DMS 273 treated with DMSO at 0.1 percent for 48 hours (cell line): ENCODE measurements around the gene SYK.

ENCODE experiments used
- DNase-seq: peaks from one replicate; lab custom pipeline; 2025; lab: John Stamatoyannopoulos, UW

SYK gene

GRCh38 chr9:90851444-90851843, 49.8 kb downstream of the SYK start:
- DNase-seq: no peak

DNA sequence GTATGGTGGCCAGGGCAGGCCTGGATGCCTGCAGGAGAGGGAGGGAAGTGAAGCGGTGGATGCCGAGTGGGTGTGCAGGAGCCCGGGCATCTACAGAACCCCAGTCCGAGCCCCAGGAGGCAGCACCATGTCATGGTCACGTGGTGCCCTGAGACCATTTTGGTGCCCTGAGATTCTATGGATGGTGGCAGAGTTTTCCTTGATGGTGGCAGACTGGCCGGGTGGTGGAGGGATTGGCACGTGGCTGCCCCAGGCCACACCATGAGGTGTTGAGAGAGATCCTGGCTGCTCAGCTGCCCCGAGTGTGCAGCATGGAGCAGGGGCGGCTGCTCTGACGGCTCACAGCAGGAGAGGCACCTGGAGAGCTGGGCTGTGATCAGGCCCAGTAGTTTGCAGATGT, 52.3 kb downstream of the SYK start:
- DNase-seq: no peak

- no peak for DNase-seq
These were observed 53.1 kb downstream of the SYK start for GRCh38 chr9:90854637-90855175.

DNA sequence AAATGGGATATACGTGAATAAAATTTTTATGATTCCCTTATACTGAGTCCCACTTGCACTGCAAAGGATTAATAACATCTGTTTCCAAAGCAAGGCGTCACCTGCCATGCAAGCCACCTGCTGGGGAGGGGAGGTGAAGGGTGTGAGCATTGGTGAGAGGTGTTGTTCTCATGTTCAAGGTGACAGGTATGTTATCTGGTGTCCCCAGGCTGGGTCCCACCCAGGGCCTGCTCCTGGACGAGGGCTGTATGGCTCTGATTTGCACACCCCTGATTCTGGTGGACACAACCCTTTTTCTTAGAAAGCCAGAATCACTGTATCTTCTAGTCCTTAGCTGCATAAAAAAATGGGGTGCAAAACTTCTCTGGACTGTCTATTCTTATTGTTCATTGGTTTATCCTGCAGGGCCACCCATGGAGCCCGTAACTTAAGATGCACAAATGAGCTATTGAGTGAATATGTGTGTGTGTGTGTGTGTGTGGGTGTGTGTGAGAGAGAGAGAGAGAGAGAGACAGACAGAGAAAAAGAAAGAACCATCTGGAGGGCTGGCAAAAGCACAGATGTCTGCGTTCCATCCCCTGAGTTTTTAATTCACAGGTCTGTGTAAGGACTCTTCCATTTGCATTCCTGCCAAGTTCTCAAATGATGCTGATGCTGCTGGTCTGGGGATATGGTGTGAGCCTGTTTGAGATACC, 53.7 kb downstream of the SYK start:
- DNase-seq: peak; percentile 32

DNA sequence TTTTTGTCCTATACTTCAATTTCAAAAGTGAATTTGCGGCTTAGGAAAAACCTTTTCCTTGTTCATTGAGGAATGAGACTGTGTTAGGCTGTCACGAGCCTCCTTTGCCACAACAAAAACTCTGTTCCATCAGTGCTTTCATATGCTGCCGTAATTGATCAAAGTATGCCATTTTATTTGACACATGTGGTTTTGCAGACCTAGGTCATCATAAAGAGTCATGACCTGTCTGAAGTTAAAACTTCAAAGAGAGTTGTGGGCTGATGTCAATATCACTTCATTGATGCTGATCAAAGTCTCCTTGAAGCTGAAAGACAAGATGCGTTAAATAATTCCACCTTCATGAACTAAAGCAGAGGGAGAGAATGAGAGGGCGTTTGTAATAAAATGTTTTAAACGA, 55.5 kb downstream of the SYK start:
- DNase-seq: no peak

DNA sequence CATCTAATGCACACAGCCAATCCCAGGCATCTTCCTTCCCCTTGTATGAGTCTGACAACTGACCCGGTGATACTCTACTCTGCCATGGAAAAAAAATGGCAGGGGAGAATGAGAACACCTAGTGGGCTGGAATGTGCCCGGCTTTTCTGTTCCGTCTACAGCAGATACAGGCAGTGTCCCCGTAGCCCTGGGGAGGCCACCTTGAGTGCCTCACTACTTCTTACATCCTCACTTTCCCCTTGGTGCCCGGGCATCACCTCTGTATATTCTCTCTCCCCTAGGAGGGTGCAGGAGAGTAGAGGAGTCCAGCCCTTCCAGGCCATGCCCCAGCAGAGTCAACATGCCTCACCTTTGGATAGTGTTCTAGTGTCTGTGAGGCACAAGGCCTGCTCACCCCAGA, 56.2 kb downstream of the SYK start:
- no peak for DNase-seq

- DNase-seq: no peak
These were observed 56.9 kb downstream of the SYK start for GRCh38 chr9:90858457-90858901.

GRCh38 chr9:90860382-90860781, 58.8 kb downstream of the SYK start:
- no peak for DNase-seq

DNA sequence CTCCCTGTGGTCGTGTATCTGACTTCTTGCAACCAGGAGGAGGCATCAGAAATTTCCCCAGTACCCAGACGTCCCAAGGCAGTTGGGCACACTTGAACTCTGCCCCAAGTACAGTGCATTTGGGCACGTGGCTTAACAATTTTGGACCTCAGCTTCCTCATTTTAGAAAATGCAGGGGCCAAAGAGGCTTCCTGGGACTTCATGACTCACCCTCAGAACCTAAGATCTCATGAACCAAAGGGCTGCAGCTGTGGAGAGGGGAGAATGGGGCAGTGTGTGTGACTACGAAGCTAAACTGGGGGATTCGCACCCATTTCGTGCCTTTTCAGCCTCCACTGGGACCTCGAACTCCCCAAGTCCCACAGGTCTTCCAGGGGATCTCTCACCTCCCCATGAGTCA, 59.2 kb downstream of the SYK start:
- DNase-seq: no peak

- no peak for DNase-seq
These were observed 59.8 kb downstream of the SYK start for GRCh38 chr9:90861380-90861779.

- no peak for DNase-seq
These were observed 60.5 kb downstream of the SYK start for GRCh38 chr9:90861826-90862740.

GRCh38 chr9:90864779-90865178, 63.2 kb downstream of the SYK start:
- DNase-seq: no peak

DNA sequence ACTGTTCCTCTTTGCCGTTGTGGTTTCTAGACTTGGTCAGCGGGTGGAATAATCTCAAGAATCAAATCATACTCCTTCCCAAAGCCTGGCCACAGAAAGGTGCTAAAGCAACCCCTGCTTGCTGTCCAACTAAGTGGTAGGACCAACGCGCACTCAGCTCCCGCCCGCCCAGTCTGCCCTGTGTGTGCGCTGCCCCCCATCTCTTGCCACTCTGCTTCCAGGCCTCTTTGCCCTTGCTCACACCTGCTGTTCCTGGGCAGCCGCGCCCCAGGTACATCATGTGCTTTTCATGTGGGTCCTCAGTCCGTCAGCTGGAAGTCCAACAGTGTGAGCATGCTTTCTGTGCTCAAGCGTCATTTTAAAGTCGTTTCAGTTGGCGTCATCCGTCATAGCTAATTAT, 65.5 kb downstream of the SYK start:
- DNase-seq: no peak

DNA sequence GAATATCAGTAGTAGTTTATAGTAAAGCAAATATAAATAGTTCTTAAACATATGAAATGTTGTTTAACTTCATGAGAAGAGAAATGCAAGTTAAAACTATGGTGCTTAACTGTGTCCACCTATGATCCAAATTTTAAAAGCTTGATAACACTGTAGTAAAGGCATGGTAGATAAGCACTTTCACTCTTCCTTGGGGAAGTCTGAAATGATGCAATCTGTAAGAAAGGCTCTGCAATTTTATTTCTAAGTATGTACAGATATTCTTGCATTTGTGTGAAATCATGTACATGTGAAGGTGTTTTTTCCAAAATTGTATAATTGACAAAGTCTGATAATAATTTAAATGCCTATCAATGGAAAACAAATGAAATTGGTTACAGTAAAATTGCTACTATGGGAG, 66.9 kb downstream of the SYK start:
- DNase-seq: no peak

- no peak for DNase-seq
These were observed 67.7 kb downstream of the SYK start for GRCh38 chr9:90869361-90869760.

GRCh38 chr9:90870621-90871326, 69.2 kb downstream of the SYK start:
- DNase-seq: no peak

DNA sequence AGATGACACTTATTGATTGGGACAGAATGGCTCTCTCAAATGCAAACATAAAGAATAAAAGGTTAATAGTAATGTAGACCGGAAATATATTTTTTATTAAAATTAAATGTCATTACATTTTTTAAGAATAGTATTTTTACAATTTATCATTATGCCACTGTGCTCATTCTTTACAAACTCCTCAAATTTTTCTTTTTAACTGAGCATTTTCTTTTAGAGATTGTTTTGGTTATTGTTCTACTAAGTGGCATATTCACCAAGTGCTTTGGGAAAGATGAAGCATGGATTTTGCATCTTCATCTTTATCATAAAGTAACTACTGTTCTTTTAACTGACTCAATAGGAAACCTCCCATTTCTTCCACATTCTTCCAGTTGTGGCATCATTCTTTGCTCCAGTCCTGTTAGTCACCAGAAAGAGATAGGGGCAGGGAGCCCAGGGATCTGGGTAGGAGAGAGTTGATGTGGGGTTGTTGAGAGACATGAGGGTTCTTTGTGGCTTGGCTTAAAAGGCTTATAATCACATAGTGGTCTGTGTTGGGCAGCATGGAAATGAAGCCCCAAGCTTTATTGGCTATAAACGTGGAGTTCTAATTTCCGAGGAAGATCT, 69.8 kb downstream of the SYK start:
- no peak for DNase-seq

GRCh38 chr9:90872835-90873294, 71.2 kb downstream of the SYK start:
- no peak for DNase-seq

- DNase-seq: no peak
These were observed 71.8 kb downstream of the SYK start for GRCh38 chr9:90873422-90873821.

GRCh38 chr9:90874194-90874593, 72.6 kb downstream of the SYK start:
- no peak for DNase-seq

DNA sequence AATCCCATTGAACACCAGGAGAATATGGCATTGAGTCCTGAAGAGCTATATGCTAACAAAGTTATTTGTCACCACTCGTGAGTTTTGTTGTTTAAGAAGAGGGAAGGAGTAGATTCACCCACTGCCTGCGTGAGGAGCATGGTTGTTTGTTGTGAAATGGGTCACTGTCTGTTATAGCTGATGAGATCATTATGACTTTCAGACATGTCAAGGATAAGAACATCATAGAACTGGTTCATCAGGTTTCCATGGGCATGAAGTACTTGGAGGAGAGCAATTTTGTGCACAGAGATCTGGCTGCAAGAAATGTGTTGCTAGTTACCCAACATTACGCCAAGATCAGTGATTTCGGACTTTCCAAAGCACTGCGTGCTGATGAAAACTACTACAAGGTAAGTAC, 76.9 kb downstream of the SYK start:
- DNase-seq: no peak

GRCh38 chr9:90880066-90880465, 78.4 kb downstream of the SYK start:
- no peak for DNase-seq
